ENCODE data around the gene ZNF532. TPM values are rescaled to one million over a fixed set of nuclear protein-coding genes. Genes with fewer than 3 reads are reported as not detected.
A peak's percentile ranks its signal among the peaks of the same experiment; 100 is the strongest.

Gene ZNF532
- polyA plus RNA-seq, 1 donor: 69.8 TPM

- DNase-seq: no peak
These were observed 114.9 kb downstream of the ZNF532 start for GRCh38 chr18:58979615-58980014.

- DNase-seq: no peak
These were observed 116.3 kb downstream of the ZNF532 start for GRCh38 chr18:58980991-58981390.

DNA sequence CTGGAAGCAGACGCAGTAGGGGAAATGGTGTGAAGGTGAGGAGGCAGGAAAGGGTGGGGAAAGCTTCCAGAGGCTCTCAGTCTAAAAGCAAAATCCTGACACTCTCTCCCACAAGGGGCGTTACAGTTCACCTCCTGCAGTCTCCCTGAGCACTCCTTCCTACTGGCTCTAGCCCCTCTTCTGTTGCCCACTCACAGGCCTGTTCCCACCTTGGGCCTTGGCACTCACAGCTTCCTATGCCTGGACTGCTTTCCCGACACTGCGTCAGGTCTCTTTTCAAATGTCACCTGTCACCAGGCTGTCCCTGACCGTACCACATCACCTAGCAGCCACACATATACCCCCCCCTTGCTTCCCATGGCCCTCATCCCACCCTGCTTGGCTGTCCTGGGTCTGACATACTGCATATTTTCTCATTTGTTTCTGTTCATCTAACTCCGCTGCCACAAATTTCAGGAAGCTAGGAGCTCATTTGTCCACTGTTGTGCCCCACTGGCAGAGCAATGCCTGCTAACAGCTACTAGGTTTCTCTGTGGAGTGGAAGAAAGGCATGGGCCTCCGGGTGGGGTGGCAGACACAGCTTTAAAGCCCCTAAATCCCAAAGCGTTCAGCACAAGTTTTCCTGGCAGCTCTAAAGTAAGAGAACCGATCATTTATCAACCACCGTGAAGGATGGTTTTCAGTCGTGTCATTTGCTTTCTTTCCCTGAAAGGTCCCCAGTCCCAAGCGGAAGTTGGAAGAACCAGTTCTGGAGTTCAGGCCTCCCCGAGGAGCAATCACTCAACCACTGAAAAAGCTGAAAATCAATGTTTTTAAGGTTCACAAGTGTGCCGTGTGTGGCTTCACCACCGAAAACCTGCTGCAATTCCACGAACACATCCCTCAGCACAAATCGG is 118.8 kb downstream of the ZNF532 start:
- DNase-seq: no peak

- DNase-seq: no peak
These were observed 123.9 kb downstream of the ZNF532 start for GRCh38 chr18:58988600-58988999.

DNA sequence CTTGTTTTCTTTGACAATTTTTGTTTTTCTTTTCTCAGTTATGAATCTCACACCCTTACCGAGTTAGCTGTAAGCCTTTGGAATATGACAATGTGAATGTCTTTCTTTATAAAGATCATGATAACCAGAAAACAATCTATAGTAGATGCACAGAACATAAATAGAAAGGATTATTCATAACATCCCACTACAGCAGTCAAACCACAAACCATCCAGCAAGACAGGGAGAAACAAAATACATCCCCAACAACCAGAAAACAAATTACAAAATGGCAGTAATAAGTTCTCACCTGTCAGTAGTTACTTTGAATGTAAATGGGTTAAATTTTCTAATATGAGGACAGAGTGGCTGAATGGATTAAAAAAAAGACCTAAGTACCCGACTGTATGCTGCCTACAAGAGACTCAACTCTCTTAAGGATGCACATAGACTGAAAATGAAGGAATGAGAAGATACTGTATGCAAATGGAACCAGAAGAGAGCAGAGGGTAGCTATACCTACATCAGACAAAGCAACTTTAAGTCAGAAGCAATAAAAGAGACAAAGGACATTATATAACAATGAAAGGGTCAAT is 124.6 kb downstream of the ZNF532 start:
- DNase-seq: no peak

GRCh38 chr18:58990720-58991119 is 126.0 kb downstream of the ZNF532 start:
- no peak for DNase-seq

- DNase-seq: no peak
These were observed 126.6 kb downstream of the ZNF532 start for GRCh38 chr18:58991167-58991798.

GRCh38 chr18:58992301-58993231 is 127.9 kb downstream of the ZNF532 start:
- no peak for DNase-seq

- peak; percentile 48 for DNase-seq
These were observed 128.6 kb downstream of the ZNF532 start for GRCh38 chr18:58993260-58993659.

DNA sequence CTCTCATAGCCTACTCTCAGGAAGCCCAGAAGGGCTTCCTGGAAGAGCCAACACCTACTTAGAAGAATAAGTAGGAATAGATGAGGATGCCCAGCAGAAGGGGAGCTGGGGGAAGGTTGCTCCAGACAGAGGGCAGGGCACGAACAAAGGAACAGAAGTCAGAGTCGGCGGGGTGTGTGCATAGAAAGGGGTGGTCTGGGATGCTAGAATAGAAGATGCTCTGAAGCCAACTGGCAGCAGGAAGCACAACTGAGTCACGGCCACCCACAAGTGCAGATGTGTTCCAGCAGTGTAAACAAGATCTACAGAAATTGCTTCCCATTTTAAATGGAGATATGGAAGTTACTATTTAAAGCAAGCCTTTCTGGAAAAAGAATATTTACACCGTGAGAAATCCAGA is 131.0 kb downstream of the ZNF532 start:
- DNase-seq: no peak

DNA sequence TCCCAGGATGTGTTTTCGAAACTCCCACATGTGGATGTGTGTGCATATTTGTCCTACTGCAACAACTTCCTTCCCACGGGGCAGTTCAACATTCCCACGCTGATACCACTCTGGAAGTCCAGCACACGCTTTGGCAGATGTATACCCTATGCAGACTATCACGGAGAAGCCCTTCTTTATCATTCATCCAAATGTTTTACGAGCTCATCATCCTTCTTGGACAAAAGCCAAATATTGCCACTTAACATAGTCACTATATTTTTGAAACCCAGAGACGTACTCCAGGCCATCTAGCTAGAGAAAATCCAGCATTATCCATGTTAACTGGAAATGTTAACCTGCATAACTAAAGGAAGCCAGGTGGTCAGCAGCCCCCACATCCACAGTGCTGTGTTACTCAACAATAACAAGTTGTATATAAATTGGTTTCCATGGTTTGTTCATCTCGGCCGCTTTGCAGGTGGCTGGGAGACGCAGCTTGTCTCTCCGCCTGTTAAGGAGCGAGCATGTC is 131.5 kb downstream of the ZNF532 start:
- DNase-seq: peak; percentile 36

DNA sequence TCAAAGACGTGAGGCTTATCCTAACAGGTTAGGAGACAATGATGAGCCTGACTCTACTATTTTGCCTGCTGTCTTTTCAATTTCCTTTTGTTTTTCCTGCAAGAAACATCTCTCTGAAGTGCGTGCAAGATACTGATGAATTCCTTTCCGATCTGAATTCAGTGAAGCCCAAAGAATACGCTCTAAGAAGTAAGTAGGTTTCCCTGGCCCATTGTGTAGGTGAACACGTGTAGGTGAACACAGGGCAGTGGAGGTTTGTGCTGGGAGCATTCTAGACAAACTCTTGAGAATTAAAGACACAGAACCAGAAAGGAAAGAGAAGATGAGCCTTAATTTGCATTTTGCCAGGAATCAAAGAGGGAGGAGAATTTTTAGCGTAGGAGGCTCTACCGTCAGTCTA is 132.0 kb downstream of the ZNF532 start:
- no peak for DNase-seq

DNA sequence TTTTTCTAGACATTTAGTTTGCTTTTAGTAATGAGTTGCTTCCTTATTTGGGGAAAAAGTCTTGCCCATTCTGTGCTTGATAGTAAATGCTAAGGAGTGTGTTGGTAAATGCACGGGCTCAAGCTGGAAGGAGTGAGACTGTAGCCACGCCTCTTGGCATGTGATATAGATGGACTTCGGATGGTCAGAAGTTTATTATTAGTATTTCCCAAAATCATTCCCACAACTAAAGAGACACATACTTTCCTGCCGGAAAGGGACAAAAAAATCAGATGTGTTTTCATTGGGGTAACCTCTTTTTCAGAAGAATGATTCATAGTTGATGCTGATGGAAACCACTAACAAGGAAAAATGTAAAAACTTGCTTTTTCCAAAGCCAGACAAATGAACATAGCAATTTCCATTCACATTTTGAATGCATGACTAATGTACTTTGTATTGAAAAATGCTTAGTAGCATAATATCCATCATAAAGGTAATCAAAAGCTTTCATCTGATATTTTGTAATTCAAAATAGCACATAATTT is 133.2 kb downstream of the ZNF532 start:
- peak; percentile 73 for DNase-seq

DNA sequence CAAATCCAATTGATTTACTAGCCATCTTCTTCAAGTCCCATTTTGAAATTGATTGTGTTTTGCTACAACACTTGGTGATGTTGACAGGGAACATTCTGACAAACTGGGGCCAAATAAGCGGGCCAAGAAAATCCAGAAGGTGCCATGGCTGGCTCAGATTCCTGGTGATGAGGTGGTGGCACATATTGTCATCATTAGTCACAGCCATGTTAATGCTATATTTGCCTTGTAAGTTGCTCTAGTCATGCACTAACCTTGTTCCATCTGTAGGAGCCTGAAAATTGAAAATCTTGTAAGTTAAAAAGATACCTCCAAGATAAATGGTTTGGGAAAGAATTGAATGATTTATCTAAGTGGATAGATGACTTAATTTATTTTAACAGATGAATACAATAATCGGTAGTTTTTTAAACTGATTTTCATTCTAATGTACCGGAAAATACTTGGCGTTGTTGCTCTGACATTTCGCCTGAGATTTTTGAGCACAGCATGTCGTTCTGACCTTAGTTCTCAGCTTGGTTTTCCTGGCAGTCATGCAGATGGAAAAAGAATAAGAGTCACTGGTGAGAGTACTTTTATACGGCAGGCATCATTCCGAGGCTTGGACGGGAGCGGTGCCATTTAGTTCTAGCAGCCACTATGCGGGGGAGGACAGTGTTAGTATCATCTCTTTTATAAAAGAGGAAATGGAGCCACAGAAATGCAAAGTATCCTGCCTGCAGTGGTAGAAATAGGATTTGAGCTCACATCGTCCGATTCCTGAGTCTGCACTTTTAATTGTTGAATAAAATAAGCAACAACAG is 133.9 kb downstream of the ZNF532 start:
- peak; percentile 82 for DNase-seq

DNA sequence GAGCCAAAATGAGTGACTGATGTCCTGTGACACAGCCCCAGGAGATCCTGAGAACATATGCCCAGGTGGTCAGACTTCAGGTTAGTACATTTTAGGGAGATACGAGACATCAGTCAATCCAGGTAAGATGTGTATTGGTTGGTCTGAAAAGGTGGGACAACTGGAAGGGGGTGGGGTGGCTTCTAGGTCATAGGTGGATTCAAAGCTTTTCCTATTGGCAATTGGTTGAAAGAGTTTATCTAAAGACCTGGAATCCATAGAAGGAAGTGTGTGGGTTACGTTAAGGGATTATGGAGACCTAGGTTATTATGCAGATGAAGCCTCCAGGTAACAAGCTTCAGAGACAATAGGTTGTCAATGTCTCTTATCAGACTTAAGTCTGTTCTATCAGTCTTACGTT is 136.5 kb downstream of the ZNF532 start:
- DNase-seq: no peak

DNA sequence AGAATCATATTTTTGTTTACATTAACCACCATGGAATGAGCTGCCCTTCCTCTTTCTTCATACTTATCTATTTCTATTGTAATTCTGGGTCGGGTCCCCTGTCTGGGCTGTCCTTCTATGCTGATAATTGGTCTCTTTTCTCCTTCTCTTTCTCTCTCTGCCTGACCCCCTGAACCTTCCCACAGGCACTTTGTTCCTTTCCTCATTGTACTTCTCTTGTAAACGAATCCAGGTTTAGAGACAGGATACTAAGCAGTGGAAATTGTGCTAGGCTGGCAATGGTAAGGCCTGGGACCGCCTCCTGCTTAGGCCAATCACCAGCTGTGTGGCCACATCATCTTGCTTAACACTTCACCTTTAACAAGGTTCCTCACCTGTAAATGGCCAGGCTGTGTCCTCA is 137.0 kb downstream of the ZNF532 start:
- DNase-seq: no peak

DNA sequence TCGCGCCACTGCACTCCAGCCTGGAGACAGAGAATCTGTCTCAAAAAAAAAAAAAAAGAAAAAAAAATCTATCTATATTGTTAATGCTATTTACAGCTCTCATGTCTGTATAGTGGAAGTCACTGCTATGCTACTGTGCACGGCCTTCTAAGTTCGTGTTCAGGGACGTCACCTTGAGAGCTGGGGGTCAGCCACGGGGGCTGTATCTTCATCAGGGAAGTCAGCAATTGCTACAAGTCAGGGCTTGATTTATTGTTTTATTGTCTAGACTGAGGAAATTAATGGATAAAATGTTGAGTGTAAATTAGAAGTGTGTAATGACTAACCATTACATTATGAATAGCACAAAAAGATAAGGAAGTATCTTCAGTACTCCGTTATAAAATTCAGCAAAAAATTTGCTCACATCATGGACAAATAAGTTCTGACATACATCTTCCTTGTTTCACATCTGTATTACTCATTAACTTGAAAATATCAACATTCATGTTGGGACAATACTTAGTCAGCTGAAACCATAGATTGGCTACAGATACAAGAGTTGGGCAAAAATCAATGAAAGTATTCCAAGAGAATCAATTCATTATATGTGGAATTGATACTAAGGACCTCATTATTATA is 138.4 kb downstream of the ZNF532 start:
- no peak for DNase-seq

- no peak for DNase-seq
These were observed 140.6 kb downstream of the ZNF532 start for GRCh38 chr18:59005262-59005661.

DNA sequence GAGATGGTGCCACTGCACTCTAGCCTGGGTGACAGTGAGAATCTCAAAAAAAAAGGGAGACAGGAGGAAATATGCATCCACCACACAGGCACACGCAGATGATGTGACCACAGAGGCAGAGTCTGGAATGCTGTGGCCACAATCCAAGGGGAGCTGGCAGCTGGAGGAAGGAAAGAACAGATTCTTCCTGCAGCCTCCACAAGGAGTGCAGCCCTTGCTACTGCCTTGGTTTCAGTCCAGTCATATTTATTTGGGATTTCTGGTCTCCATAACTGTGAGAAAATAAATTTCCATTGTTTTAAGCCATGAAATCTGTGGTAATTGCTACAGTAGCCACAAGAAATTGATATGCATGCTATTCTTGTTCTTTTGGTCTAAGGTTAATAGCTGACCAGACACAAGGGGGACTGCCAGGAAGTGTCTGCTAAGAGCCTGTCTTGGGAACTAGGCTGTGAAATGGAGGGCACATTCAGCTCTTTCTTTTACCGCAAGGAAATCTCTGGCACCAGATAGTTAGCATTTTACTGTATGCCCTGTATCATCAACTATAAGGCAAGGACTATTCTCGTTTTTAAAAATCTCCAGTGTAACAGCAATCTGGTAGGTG is 141.9 kb downstream of the ZNF532 start:
- DNase-seq: no peak

DNA sequence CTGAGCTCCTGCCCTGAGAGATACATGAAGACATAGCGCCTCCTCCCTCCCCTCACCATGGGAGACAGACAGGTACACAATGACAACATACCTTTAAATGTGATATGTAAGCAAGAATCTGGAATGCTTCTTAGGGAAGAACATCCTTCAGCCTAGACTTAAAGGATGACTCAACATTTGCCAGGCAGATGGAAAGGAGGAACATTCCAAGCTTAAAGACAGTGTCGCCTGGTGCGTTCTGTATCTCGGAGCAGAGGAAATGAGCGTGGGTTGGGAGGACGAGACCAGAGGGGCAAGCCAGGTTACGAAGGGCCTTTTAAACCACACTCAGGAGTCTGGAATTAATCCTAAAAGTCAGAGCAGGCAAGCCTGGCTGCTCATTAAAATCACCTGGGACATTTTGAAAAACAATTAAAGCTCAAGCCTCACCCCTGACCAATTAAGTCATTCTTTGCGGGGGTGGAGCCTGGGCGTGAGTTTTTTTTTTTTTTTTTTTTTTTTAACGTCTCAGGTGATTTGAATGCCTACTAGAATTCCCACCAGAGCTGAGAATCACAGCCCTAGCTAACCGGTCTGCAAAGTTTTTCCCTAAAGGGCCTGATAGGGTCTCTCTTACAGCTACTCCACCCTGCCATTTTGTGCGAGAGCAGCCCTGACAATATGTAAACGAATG is 143.8 kb downstream of the ZNF532 start:
- no peak for DNase-seq

Data from hindlimb muscle (tissue), 1 donor.